Hepatocyte (in vitro differentiated cells): ENCODE results near the gene EIF4E1B.

Source experiments
- CTCF ChIP-seq: fragments of 200-600 bp; sonication (generic); IDR thresholded peaks from 2 replicates; pipeline ENCODE4 v1.5.1; 2016; ENCODE audit warnings: antibody characterized with exemption, mild to moderate bottlenecking; ENCODE audit not compliant: poor library complexity
- EZH2 ChIP-seq: fragments of 200-600 bp; sonication (generic); IDR thresholded peaks from 2 replicates; pipeline ENCODE4 v1.6.1; 2016; ENCODE audit warnings: antibody characterized with exemption, mild to moderate bottlenecking, borderline replicate concordance
- EZH2phosphoT487 ChIP-seq: fragments of 200-600 bp; sonication (generic); IDR thresholded peaks from one replicate; pipeline ENCODE4 v1.6.1; 2018; ENCODE audit warnings: antibody characterized with exemption, mild to moderate bottlenecking, low read depth, moderate library complexity; ENCODE audit not compliant: unreplicated experiment, severe bottlenecking

- TF ChIP-seq CTCF: no peak
- no peak for TF ChIP-seq EZH2
- no peak for TF ChIP-seq EZH2phosphoT487
Measured at GRCh38 chr5:176652136-176652535, 21.7 kb downstream of the EIF4E1B start.
